K562 (cell line): Measurements from ENCODE around the gene NR1I3. TPM values are rescaled to one million over a fixed set of nuclear protein-coding genes. Genes with fewer than 3 reads are reported as not detected.

Experiments
- ATAC-seq: fragments of 200-7000 bp; cut with Tn5 transposase; 3 replicates; pipeline ENCODE4 v1.9.1; 2020; ENCODE audit warnings: moderate library complexity
- BruUV-seq: library from RNA; stranded (reverse); fragments of 400-500 nt; replicated peaks from 2 replicates; lab custom pipeline; 2021; lab: Mats Ljungman, UMichigan
- CTCF ChIA-PET: fragments of 300-600 bp; formaldehyde crosslinking; extraction: SDS; loops from one replicate; lab custom pipeline; 2021; ENCODE audit warnings: low intra/inter-chr PET ratio; lab: Yijun Ruan, JAX
- POLR2A ChIA-PET: fragments of 300-600, 350-650 bp; sonication (Branson Sonifier 250); formaldehyde crosslinking; extraction: SDS; loops from one replicate; lab custom pipeline; 2021; ENCODE audit warnings: antibody characterized with exemption, inconsistent platforms; lab: Yijun Ruan, JAX
- DNase-seq, 4 experiments: peaks; one replicate each; pipeline versions ENCODE4 v3.0.0 to v3.0.0-alpha.2; 2011 to 2018; ENCODE audit warnings: low spot score in 3 of 4, mixed read lengths in 3 of 4; ENCODE audit errors: extremely low read depth in 1 of 4
- FAIRE-seq: peaks from 2 replicates; lab custom pipeline; 2011; peaks lifted over from hg19 to GRCh38; lab: Jason Lieb, UNC
- H2AFZ ChIP-seq: 2 replicates; pipeline ENCODE4 v1.6.0; 2011; ENCODE audit warnings: low read depth, low read length, control low read depth, inconsistent platforms
- H3K27ac ChIP-seq: fragments of 200-600 bp; 3 replicates; pipeline ENCODE4 v1.8.0; 2011; ENCODE audit warnings: low read depth, mild to moderate bottlenecking, control low read depth, inconsistent platforms, low read length, moderate library complexity, mixed read lengths; ENCODE audit errors: extremely low read depth
- H3K27me3 ChIP-seq, 2 experiments: fragments of 300-600 bp in 1 of 2; 2 replicates in 1 of 2; 3 replicates in 1 of 2; pipeline versions ENCODE4 v1.6.0 to v1.8.0; 2011; ENCODE audit warnings: inconsistent platforms in 2 of 2, low read length in 2 of 2, mild to moderate bottlenecking in 1 of 2, mixed read lengths in 1 of 2, moderate library complexity in 1 of 2; ENCODE audit not compliant: control insufficient read depth in 2 of 2, insufficient read depth in 2 of 2
- H3K36me3 ChIP-seq: fragments of 300-600 bp; 3 replicates; pipeline ENCODE4 v1.8.0; 2011; ENCODE audit warnings: mild to moderate bottlenecking, low read length, inconsistent platforms; ENCODE audit not compliant: control insufficient read depth, insufficient read depth
- H3K4me1 ChIP-seq, 2 experiments: fragments of 200-600 bp in 1 of 2; replicated peaks in 1 of 2; 2 replicates in 1 of 2; 3 replicates in 1 of 2; pipeline versions ENCODE4 v1.5.1 to v1.8.0; 2011; ENCODE audit warnings: inconsistent platforms in 2 of 2, low read length in 2 of 2, mild to moderate bottlenecking in 1 of 2, mixed read lengths in 1 of 2, moderate library complexity in 1 of 2; ENCODE audit not compliant: control insufficient read depth in 2 of 2, insufficient read depth in 2 of 2
- H3K4me2 ChIP-seq: 2 replicates; pipeline ENCODE4 v1.6.1; 2011; ENCODE audit warnings: low read length, control low read depth, inconsistent platforms, mixed read lengths; ENCODE audit not compliant: insufficient read depth
- H3K4me3 ChIP-seq: fragments of 200-600 bp; sonication (generic), shearing (Covaris generic); 2 replicates; pipeline ENCODE4 v1.5.1; 2016; ENCODE audit warnings: control low read depth, inconsistent platforms
- H3K79me2 ChIP-seq: fragments of 200-600 bp; 3 replicates; pipeline ENCODE4 v1.8.0; 2011; ENCODE audit warnings: low read length, inconsistent platforms; ENCODE audit not compliant: control insufficient read depth, insufficient read depth
- H3K9ac ChIP-seq, 2 experiments: 2 replicates each; pipeline versions ENCODE4 v1.6.0 to v1.6.1; 2011; ENCODE audit warnings: low read depth in 2 of 2, low read length in 2 of 2, control low read depth in 1 of 2, inconsistent platforms in 1 of 2, mild to moderate bottlenecking in 1 of 2, mixed read lengths in 1 of 2; ENCODE audit not compliant: insufficient read depth in 1 of 2
- H3K9me1 ChIP-seq: one replicate; pipeline ENCODE4 v1.6.0; 2011; ENCODE audit warnings: inconsistent platforms, mild to moderate bottlenecking, low read length, moderate library complexity; ENCODE audit not compliant: control insufficient read depth, insufficient read depth
- H3K9me3 ChIP-seq: replicated peaks from 2 replicates; pipeline ENCODE4 v1.5.1; 2011; ENCODE audit warnings: low read depth, low read length, inconsistent platforms; ENCODE audit not compliant: control insufficient read depth, insufficient read depth
- H4K20me1 ChIP-seq: replicated peaks from 2 replicates; pipeline ENCODE4 v1.6.1; 2011; ENCODE audit warnings: low read length, inconsistent platforms, mixed read lengths; ENCODE audit not compliant: control insufficient read depth, insufficient read depth
- ARID1B ChIP-seq: fragments of 450-650 bp; IDR thresholded peaks from 2 replicates; pipeline ENCODE4 v1.6.1; 2016; ENCODE audit warnings: antibody characterized with exemption, mild to moderate bottlenecking, inconsistent platforms
- CTBP1 ChIP-seq: fragments of 450-650 bp; IDR thresholded peaks from 2 replicates; pipeline ENCODE4 v1.6.1; 2016; ENCODE audit warnings: borderline replicate concordance
- ELF4 ChIP-seq: fragments of 450-650 bp; formaldehyde crosslinking; IDR thresholded peaks from 2 replicates; pipeline ENCODE4 v1.4.0; 2022; ENCODE audit warnings: missing genetic modification characterization
- ETV1 ChIP-seq: fragments of 450-650 bp; conservative IDR thresholded peaks from 2 replicates; pipeline ENCODE4 v1.6.1; 2016; ENCODE audit warnings: missing genetic modification characterization, control low read depth, low read depth, missing compliant biosample characterization
- GABPB2 ChIP-seq: fragments of 250-450 bp; sonication (Bioruptor Pico); conservative IDR thresholded peaks from 2 replicates; pipeline ENCODE4 v1.5.1; 2021; ENCODE audit warnings: mild to moderate bottlenecking
- JUN ChIP-seq, 2 experiments: sonication (generic) in 1 of 2; formaldehyde crosslinking in 1 of 2; IDR thresholded peaks; 2 replicates each; pipeline versions ENCODE4 v1.6.1 to v1.8.0; 2012 to 2022; ENCODE audit warnings: borderline replicate concordance in 2 of 2, mild to moderate bottlenecking in 2 of 2, improper control_type of control experiment in 1 of 2, low read depth in 1 of 2, low read length in 1 of 2, missing genetic modification reagents in 1 of 2
- JUND ChIP-seq, 2 experiments: IDR thresholded peaks; 2 replicates in 1 of 2; 3 replicates in 1 of 2; pipeline ENCODE4 v1.6.1; 2011; ENCODE audit warnings: borderline replicate concordance in 2 of 2, low read depth in 2 of 2, low read length in 2 of 2, improper control_type of control experiment in 1 of 2, missing biosample characterization in 1 of 2, missing genetic modification characterization in 1 of 2, missing genetic modification reagents in 1 of 2
- NR2C1 ChIP-seq, 2 experiments: fragments of 450-650 bp; IDR thresholded peaks; 2 replicates each; pipeline ENCODE4 v1.6.1; 2017; ENCODE audit warnings: mild to moderate bottlenecking in 2 of 2, antibody characterized with exemption in 1 of 2, inconsistent platforms in 1 of 2, missing compliant biosample characterization in 1 of 2, missing genetic modification characterization in 1 of 2
- RCOR1 ChIP-seq, 2 experiments: IDR thresholded peaks; 2 replicates each; pipeline ENCODE4 v1.6.1; 2012; ENCODE audit warnings: low read depth in 2 of 2, low read length in 2 of 2, borderline replicate concordance in 1 of 2, improper control_type of control experiment in 1 of 2
- RFX1 ChIP-seq: fragments of 450-650 bp; IDR thresholded peaks from 2 replicates; pipeline ENCODE4 v1.6.1; 2016; ENCODE audit warnings: mild to moderate bottlenecking, moderate library complexity
- SPI1 ChIP-seq: IDR thresholded peaks from 2 replicates; pipeline ENCODE4 v1.6.1; 2011; ENCODE audit warnings: low read depth, low read length, control low read depth, borderline replicate concordance
- ZNF197 ChIP-seq: fragments of 200-800 bp; sonication (Bioruptor generic); IDR thresholded peaks from 2 replicates; pipeline ENCODE4 v1.6.1; 2016; ENCODE audit warnings: low read depth, missing genetic modification characterization, missing compliant biosample characterization
- ZNF507 ChIP-seq: conservative IDR thresholded peaks from 2 replicates; pipeline ENCODE4 v1.6.1; 2017; ENCODE audit warnings: missing genetic modification characterization, missing compliant biosample characterization
- ZNF583 ChIP-seq: fragments of 250-450 bp; sonication (Bioruptor Pico); IDR thresholded peaks from 2 replicates; pipeline ENCODE4 v1.4.0; 2020
- whole genome bisulfite sequencing: fragments of 100-300 bp; shearing (Covaris generic); methylation state at CpG from one replicate; pipeline ENCODE4 v1.1.6; 2016; ENCODE audit warnings: low coverage, mixed read lengths; ENCODE audit not compliant: insufficient coverage; ENCODE audit errors: missing lambda C conversion rate; 5-methylcytosine and 5-hydroxymethylcytosine counted together
- in situ Hi-C: fragments of 300-500 bp; cut with MboI; formaldehyde crosslinking; loops from 4 replicates; pipeline ENCODE4 v1.15.0; 2018; ENCODE audit warnings: inconsistent platforms, mixed read lengths
- intact Hi-C: fragments of 100-400 bp; cut with micrococcal nuclease; formaldehyde crosslinking; loops from 2 replicates; pipeline ENCODE4 v1.14.2; 2022
- polyA plus RNA-seq, 8 experiments: library from polyadenylated mRNA; depleted of rRNA in 4 of 8; stranded (reverse) in 5 of 8; unstranded in 3 of 8; fragments of >200 nt; fragmentation: Nextera tagmentation in 2 of 8; fragmentation: Illumina TruSeq in 1 of 8; extraction: Ambion mirVana in 2 of 8; extraction: Trizol in 1 of 8; gene quantifications; 2 replicates each; pipeline versions ENCODE4 v1.2.1 to v1.2.3, GENCODE V29; 2011 to 2014; ENCODE audit warnings: inconsistent platforms in 1 of 8, missing spikeins in 1 of 8
- total RNA-seq, 7 experiments: library from RNA; depleted of rRNA in 6 of 7; stranded (reverse); fragments of >200 nt in 6 of 7; fragmentation: Illumina TruSeq in 2 of 7; extraction: Trizol in 2 of 7; gene quantifications; 2 replicates each; pipeline versions ENCODE4 v1.2.1 to v1.2.3, GENCODE V29; 2011 to 2021; ENCODE audit warnings: low replicate concordance in 1 of 7
- TF ChIP-seq, protein P1 (sequence below): sonication (generic); IDR thresholded peaks from 2 replicates; pipeline ENCODE4 v1.6.1; 2016
- TF ChIP-seq, protein P2 (sequence below): fragments of 450-650 bp; IDR thresholded peaks from 2 replicates; pipeline ENCODE4 v1.6.1; 2018; ENCODE audit not compliant: partially characterized antibody

Gene NR1I3
- total and polyA plus RNA-seq, 9 of the 15 experiments (the other 6 are each of a cell fraction or from before 2014, with no cell fraction given): 0.11 TPM; not detected in 8

DNA sequence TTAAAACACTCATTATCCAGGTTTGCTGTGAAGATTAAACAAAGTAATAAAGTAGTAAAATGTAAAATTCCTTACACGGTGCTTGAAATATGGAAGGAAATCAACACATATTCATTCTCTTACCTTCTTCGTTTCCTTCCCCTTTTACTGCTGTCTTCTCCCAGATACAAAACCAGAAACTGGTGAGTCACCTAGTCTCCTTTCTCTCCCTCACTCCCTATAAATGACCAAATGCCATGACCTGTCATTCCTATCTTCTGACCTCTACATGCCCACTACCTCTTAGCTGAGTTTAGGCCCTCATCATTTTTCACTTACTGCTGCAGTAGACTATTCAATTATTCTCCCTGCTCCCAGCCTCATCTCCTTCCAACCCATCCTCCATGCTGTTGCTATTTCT, 4.3 kb upstream of the NR1I3 start (continued):
- peak; percentile 59; the same call in 1 of the 2 replicates for TF ChIP-seq JUN (IDR thresholded peaks at IDR 0.05; ENCODE audit: borderline replicate concordance, low read depth, low read length)
- TF ChIP-seq JUN (CRISPR knock-in tag; IDR thresholded peaks at IDR 0.05; ENCODE audit: borderline replicate concordance): no peak
- no peak for TF ChIP-seq ZNF507
- TF ChIP-seq ZNF583 (CRISPR knock-in tag): no peak
- no peak for TF ChIP-seq ETV1 (tag)
- TF ChIP-seq JUND (IDR thresholded peaks at IDR 0.05; ENCODE audit: borderline replicate concordance, low read depth, low read length): peak; percentile 67
- TF ChIP-seq JUND (tag; IDR thresholded peaks at IDR 0.05; ENCODE audit: borderline replicate concordance, low read depth, low read length): peak; percentile 59; the same call in 1 of the 3 replicates
- TF ChIP-seq ZNF197 (CRISPR knock-in tag): no peak
- no peak for TF ChIP-seq GABPB2 (CRISPR knock-in tag)
- TF ChIP-seq, all 486 proteins: peak for 14

DNA sequence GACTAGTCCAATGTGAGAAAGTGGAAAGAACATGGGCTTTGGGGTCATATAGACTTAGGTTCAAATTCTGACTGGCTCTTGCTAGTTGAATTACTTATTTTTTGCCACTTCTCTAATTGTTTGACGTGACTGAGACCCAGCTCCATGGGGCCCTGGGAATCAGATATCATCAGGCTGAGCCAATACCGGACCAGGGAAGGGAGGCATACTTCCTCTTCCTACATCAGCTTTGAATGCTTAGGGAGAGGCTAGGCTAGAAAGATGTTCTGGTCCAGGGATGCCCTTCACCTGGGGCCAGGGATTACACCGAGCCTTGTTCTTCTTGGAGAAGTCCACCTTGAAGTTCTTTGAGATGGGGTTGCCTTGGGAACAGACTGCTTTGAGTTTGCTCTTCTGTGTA, 3.7 kb upstream of the NR1I3 start:
- H3K9me1 ChIP-seq: no peaks in the 10 kb centered on the region
- H3K4me3 ChIP-seq: no peak overlapping the region
- intact Hi-C loops (no loop called here), in situ Hi-C loops (no loop called here)
- FAIRE-seq: peak; percentile 82
- H3K4me1 ChIP-seq: peaks cover 4 to 15% of the 10 kb centered on the region in 2 experiments; a peak in 4 of 5 replicates
- H3K79me2 ChIP-seq: no peaks in the 10 kb centered on the region
- BruUV-seq: no TSS peak
- H3K27ac ChIP-seq: no peak overlapping the region
- H3K36me3 ChIP-seq: no peaks in the 10 kb centered on the region
- ChIA-PET POLR2A (no interaction called here), CTCF (no interaction called here)
- H2AFZ ChIP-seq: 0 out of 2 replicates have a peak overlapping the region, but pooled peaks have one; percentile 41
- H3K9ac ChIP-seq: no peak overlapping the region
- DNase-seq: peak in 2 of 4 experiments; percentile 21 to 36
- 4% methylated on average over 3 of the region's 3 CpGs for WGBS
- H4K20me1 ChIP-seq: no peaks in the 10 kb centered on the region
- ATAC-seq: peak; percentile 80
- no peaks in the 10 kb centered on the region for H3K27me3 ChIP-seq
- H3K9me3 ChIP-seq: no peaks in the 10 kb centered on the region
- no peak overlapping the region for H3K4me2 ChIP-seq
- TF ChIP-seq RFX1 (peak; percentile 56), RCOR1 (IDR thresholded peaks at IDR 0.05; ENCODE audit: borderline replicate concordance in 1 of 2, low read depth in 2 of 2, low read length in 2 of 2) (peak in 1 of 2 experiments; percentile 63; a peak in 2 of 4 replicates), NR2C1 (IDR thresholded peaks at IDR 0.05) (no peak), NR2C1 (tag; IDR thresholded peaks at IDR 0.05) (no peak), CTBP1 (peak; percentile 80), SPI1 (peak; percentile 25; the same call in 1 of the 2 replicates), ARID1B (no peak), ELF4 (CRISPR knock-in tag) (no peak)
- TF ChIP-seq, protein P1, sequence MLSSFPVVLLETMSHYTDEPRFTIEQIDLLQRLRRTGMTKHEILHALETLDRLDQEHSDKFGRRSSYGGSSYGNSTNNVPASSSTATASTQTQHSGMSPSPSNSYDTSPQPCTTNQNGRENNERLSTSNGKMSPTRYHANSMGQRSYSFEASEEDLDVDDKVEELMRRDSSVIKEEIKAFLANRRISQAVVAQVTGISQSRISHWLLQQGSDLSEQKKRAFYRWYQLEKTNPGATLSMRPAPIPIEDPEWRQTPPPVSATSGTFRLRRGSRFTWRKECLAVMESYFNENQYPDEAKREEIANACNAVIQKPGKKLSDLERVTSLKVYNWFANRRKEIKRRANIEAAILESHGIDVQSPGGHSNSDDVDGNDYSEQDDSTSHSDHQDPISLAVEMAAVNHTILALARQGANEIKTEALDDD: 0 out of 2 replicates have a peak, but pooled peaks have one; percentile 36
- TF ChIP-seq, protein P2, sequence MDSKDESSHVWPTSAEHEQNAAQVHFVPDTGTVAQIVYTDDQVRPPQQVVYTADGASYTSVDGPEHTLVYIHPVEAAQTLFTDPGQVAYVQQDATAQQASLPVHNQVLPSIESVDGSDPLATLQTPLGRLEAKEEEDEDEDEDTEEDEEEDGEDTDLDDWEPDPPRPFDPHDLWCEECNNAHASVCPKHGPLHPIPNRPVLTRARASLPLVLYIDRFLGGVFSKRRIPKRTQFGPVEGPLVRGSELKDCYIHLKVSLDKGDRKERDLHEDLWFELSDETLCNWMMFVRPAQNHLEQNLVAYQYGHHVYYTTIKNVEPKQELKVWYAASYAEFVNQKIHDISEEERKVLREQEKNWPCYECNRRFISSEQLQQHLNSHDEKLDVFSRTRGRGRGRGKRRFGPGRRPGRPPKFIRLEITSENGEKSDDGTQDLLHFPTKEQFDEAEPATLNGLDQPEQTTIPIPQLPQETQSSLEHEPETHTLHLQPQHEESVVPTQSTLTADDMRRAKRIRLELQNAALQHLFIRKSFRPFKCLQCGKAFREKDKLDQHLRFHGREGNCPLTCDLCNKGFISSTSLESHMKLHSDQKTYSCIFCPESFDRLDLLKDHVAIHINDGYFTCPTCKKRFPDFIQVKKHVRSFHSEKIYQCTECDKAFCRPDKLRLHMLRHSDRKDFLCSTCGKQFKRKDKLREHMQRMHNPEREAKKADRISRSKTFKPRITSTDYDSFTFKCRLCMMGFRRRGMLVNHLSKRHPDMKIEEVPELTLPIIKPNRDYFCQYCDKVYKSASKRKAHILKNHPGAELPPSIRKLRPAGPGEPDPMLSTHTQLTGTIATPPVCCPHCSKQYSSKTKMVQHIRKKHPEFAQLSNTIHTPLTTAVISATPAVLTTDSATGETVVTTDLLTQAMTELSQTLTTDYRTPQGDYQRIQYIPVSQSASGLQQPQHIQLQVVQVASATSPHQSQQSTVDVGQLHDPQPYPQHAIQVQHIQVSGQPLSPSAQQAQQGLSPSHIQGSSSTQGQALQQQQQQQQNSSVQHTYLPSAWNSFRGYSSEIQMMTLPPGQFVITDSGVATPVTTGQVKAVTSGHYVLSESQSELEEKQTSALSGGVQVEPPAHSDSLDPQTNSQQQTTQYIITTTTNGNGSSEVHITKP: peak; percentile 28
